ENCODE measurements around the gene WDFY1. TPM values are rescaled to one million over a fixed set of nuclear protein-coding genes. Genes with fewer than 3 reads are reported as not detected.
A peak's percentile ranks its signal among the peaks of the same experiment; 100 is the strongest.
"Not testable (repeated sequence)": the region's sequence is repeated elsewhere in the genome, so short reads cannot be mapped to it uniquely, and the experiment has no call there.

The WDFY1 gene
- total and polyA plus RNA-seq, 8 donors: 5.5 to 25.9 (median 14.9) TPM

DNA sequence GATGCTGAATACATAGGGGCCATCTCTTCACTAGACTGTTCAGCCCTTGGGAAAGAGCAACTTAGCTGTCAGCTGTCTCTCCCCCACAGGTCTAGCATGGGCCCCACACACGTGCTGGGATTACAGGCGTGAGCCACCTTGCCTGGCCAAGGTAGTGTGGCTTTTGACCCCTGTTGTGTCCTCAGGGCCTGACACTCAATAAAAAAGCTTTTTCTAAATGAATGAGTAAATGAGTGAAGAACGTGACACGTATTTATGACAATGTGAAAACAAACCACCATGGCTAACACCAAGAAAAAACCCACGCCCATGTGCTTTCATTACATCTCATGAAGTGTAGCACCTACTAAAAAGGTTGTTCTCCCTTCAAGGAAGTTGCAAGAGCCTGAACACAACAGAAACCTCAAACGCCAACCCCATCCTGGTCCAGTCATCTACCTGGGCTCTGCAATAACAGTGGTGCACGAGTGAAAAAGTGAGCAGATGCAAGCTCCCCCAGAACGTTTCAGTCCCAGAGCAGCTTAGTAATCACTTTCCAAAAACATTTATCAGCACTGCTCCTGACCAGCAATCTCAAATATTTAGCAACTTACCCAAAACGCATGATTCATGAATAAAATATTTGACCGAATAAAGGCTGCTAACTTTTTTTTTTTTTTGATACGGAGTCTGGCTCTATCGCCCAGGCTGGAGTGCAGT, 3.4 kb downstream of the WDFY1 start:
- Histone ChIP-seq H3K9me3 (no peaks in the 10 kb centered on the region), H3K27me3 (no peaks in the 10 kb centered on the region), H3K36me3 (no peaks in the 10 kb centered on the region), H3K4me1 (peaks cover under 1 to 25% (median 13%) of the 10 kb centered on the region in 3 donors), H3K4me3 (no peak overlapping the region), H3K27ac (no peak overlapping the region)
- DNase-seq (no peak), ATAC-seq (no peak), FAIRE-seq (no peak)
- intact Hi-C loops (cut with DNase I): no loop called here
- TF ChIP-seq, protein P1, sequence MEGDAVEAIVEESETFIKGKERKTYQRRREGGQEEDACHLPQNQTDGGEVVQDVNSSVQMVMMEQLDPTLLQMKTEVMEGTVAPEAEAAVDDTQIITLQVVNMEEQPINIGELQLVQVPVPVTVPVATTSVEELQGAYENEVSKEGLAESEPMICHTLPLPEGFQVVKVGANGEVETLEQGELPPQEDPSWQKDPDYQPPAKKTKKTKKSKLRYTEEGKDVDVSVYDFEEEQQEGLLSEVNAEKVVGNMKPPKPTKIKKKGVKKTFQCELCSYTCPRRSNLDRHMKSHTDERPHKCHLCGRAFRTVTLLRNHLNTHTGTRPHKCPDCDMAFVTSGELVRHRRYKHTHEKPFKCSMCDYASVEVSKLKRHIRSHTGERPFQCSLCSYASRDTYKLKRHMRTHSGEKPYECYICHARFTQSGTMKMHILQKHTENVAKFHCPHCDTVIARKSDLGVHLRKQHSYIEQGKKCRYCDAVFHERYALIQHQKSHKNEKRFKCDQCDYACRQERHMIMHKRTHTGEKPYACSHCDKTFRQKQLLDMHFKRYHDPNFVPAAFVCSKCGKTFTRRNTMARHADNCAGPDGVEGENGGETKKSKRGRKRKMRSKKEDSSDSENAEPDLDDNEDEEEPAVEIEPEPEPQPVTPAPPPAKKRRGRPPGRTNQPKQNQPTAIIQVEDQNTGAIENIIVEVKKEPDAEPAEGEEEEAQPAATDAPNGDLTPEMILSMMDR (IDR thresholded peaks at IDR 0.05): no peak
- WGBS, 2 donors: 52 to 61% methylated on average over 12 of the region's 12 CpGs

- H3K27ac ChIP-seq; DNase-seq; ATAC-seq; intact Hi-C loops (cut with DNase I); FAIRE-seq; H3K36me3 ChIP-seq; H3K4me3 ChIP-seq; H3K27me3 ChIP-seq; H3K9me3 ChIP-seq: not testable (repeated sequence)
- 41% methylated on average over 2 of the region's 2 CpGs for WGBS, 2 donors
- H3K4me1 ChIP-seq: peaks cover 13 to 42% (median 33%) of the 10 kb centered on the region in 3 donors
These were observed 5.7 kb downstream of the WDFY1 start for GRCh38 chr2:223939438-223939837.

DNA sequence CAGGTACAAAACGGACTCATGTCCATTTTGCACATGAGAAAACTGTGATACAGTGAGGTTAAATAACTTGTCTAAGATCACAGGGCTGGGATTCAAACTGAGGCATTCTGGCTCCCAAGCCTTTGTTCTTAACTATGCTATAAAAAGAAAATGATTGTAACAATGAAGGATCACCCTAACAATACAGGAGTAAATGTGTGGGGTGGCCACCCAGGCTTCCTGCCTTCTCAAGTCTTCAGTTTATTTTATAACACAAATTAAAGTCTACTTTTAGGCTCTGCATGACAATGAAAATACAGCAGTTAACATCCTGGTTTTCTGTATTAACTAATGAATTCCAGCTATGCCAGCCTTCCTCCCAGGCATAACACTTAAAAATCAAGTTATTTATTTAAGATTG, 7.6 kb downstream of the WDFY1 start:
- Histone ChIP-seq H3K27me3 (no peaks in the 10 kb centered on the region), H3K36me3 (no peaks in the 10 kb centered on the region), H3K27ac (no peak overlapping the region), H3K4me3 (no peak overlapping the region), H3K9me3 (no peaks in the 10 kb centered on the region), H3K4me1 (peaks cover 13 to 38% (median 36%) of the 10 kb centered on the region in 3 donors)
- ATAC-seq (no peak), DNase-seq (no peak), FAIRE-seq (no peak)
- 0% methylated on average over 1 of the region's 1 CpG for WGBS, 2 donors
- TF ChIP-seq, protein P1 (IDR thresholded peaks at IDR 0.05): no peak
- intact Hi-C loops (cut with DNase I): no loop called here

- Histone ChIP-seq H3K4me3 (no peak overlapping the region), H3K27me3 (no peaks in the 10 kb centered on the region), H3K27ac (peak overlapping the region in 1 of 4 donors; percentile 1), H3K9me3 (no peaks in the 10 kb centered on the region), H3K4me1 (peaks cover 13 to 38% (median 36%) of the 10 kb centered on the region in 3 donors), H3K36me3 (no peaks in the 10 kb centered on the region)
- 73 to 87% methylated on average over 5 of the region's 5 CpGs for WGBS, 2 donors
- TF ChIP-seq, protein P1 (IDR thresholded peaks at IDR 0.05): no peak
- no peak for ATAC-seq
- intact Hi-C loops (cut with DNase I): no loop called here
- DNase-seq: no peak
- FAIRE-seq: no peak
These were observed 8.2 kb downstream of the WDFY1 start for GRCh38 chr2:223936862-223937326.

DNA sequence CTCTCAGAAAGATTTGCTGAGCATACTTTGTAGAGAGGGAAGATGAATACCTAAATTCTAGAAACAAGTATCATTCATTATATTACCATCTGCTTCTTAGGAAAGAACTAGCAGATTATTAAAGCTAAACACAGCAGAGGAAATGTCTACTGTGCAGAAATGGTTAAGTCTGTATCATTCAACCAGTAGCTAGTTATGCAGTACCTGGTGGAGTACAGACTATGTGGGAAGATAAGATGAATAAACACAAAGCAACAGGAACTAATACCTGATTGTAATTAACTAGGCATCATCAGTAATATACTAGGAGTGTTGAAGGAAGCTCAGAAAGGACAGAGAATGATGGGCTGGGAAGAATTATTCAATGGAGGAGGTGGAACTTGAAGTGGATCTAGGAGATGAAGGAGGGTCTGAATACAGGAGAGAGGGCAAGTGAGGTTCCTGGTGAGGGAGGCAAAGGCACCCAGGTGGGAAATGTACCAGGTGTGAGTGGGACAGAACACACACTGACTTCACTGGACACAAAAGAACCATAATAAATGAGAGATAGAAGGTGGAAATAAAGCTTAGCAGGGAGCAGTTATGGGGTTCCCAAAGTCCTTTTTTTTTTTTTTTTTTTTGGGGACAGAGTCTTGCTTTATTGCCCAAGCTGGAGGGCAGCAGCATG, 9.5 kb downstream of the WDFY1 start:
- H3K4me3 ChIP-seq: no peak overlapping the region
- FAIRE-seq (no peak), ATAC-seq (peak; percentile 70 to 87 (median 77)), DNase-seq (peak in 2 of 6 donors; percentile 38 to 67)
- no peaks in the 10 kb centered on the region for H3K36me3 ChIP-seq
- H3K27me3 ChIP-seq: no peaks in the 10 kb centered on the region
- TF ChIP-seq, protein P1 (IDR thresholded peaks at IDR 0.05): no peak
- peak overlapping the region in 2 of 4 donors; percentile 1 to 20 for H3K27ac ChIP-seq
- peaks cover 13 to 42% (median 39%) of the 10 kb centered on the region in 3 donors for H3K4me1 ChIP-seq
- intact Hi-C loops (cut with DNase I): no loop called here
- no peaks in the 10 kb centered on the region for H3K9me3 ChIP-seq
